ENCODE data around the gene CHMP4B.

DNA sequence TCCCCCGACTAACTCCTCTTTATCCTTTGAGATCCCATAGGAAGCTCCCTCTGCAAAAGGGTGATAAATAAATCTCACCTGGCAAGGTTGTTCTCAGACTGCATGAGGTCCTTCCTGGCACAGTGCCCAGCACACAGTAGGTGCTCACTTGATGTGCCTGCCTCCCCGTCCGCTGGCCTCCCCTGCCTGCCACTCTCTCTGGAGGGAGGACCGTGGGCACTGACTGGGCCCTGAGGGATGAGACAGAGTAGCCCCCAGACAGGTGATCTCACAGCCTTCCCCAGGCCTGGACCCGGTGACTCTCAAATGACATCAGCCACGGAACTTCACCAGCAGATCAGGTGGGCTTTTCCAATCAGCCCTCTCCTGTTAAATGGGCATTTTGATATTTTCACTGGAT, 57.4 kb downstream of the CHMP4B start:
- no peak for TF ChIP-seq CTCF (IDR thresholded peaks at IDR 0.05)
- no peak for TF ChIP-seq POLR2A (IDR thresholded peaks at IDR 0.05)
